ENCODE results near the gene DHRS7B.

GRCh38 chr17:21161498-21162393 lies 35.0 kb downstream of the DHRS7B start:
- TF ChIP-seq POLR2AphosphoS5 (IDR thresholded peaks at IDR 0.05; ENCODE audit: low read depth, low read length) (no peak), POLR2A (IDR thresholded peaks at IDR 0.05; ENCODE audit: low read depth, low read length) (no peak), TAF1 (IDR thresholded peaks at IDR 0.05; ENCODE audit: low read depth, low read length) (no peak), SPI1 (IDR thresholded peaks at IDR 0.05; ENCODE audit: low read depth, low read length) (no peak)
